GM12864 (cell line): ENCODE measurements around the gene HLCS.
"Not testable (repeated sequence)": the region's sequence is repeated elsewhere in the genome, so short reads cannot be mapped to it uniquely, and the experiment has no call there.

Experiments used
- DNase-seq: peaks from one replicate; pipeline ENCODE4 v3.0.0-alpha.2; 2011; ENCODE audit warnings: low read depth
- H3K4me3 ChIP-seq: 2 replicates; pipeline ENCODE4 v1.5.1; 2011; ENCODE audit warnings: mild to moderate bottlenecking, low read depth, low read length, control low read depth
- CTCF ChIP-seq: IDR thresholded peaks from 2 replicates; pipeline ENCODE4 v1.5.1; 2011; ENCODE audit warnings: low read depth, mild to moderate bottlenecking, moderate library complexity, low read length, control low read depth, inconsistent platforms; ENCODE audit errors: missing control alignments

Gene HLCS

GRCh38 chr21:37001441-37001840, 35.0 kb upstream of the HLCS start:
- DNase-seq = no peak
- H3K4me3 ChIP-seq = no peak overlapping the region
- TF ChIP-seq CTCF = no peak

- TF ChIP-seq CTCF = peak; percentile 2
- H3K4me3 ChIP-seq = no peak overlapping the region
- DNase-seq = no peak
Observed at GRCh38 chr21:37000381-37000780, 33.9 kb upstream of the HLCS start.

GRCh38 chr21:36999131-36999898, 32.8 kb upstream of the HLCS start:
- no peak for DNase-seq
- TF ChIP-seq CTCF = no peak
- H3K4me3 ChIP-seq = no peak overlapping the region

GRCh38 chr21:36995285-36995684, 28.8 kb upstream of the HLCS start:
- not testable (repeated sequence) for DNase-seq, H3K4me3 ChIP-seq

GRCh38 chr21:36994501-36995158, 28.2 kb upstream of the HLCS start:
- peak overlapping the region; percentile 4 for H3K4me3 ChIP-seq
- peak; percentile 16 for TF ChIP-seq CTCF
- DNase-seq = no peak

- no peak overlapping the region for H3K4me3 ChIP-seq
- no peak for DNase-seq
- TF ChIP-seq CTCF = no peak
Observed at GRCh38 chr21:36992671-36993070, 26.2 kb upstream of the HLCS start.

- H3K4me3 ChIP-seq = peak overlapping the region; percentile 60
- TF ChIP-seq CTCF = no peak
- no peak for DNase-seq
Observed at GRCh38 chr21:36990508-36991205, 24.2 kb upstream of the HLCS start.
